Prostate gland (tissue), 2 donors: ENCODE results near the gene C19orf33. TPM values are rescaled to one million over a fixed set of nuclear protein-coding genes. Genes with fewer than 3 reads are reported as not detected.

Source experiments
- DNase-seq: peaks from one replicate; pipeline ENCODE4 v3.0.0-alpha.2; 2019; ENCODE audit warnings: low spot score
- H3K27ac ChIP-seq, 2 donors: fragments of 200-600 bp; sonication (generic); 2 replicates each; pipeline ENCODE4 v1.5.1; 2017 to 2019
- H3K27me3 ChIP-seq: fragments of 200-600 bp; sonication (generic); replicated peaks from 2 replicates; pipeline ENCODE4 v1.5.1; 2019; ENCODE audit not compliant: insufficient read depth
- H3K36me3 ChIP-seq, 2 donors: fragments of 200-600 bp; sonication (generic); 1 replicate in 1 of 2; 2 replicates in 1 of 2; pipeline versions ENCODE4 v1.5.1 to v1.8.1; 2017 to 2019
- H3K4me1 ChIP-seq: fragments of 200-600 bp; sonication (generic); replicated peaks from 2 replicates; pipeline ENCODE4 v1.5.1; 2019
- H3K4me3 ChIP-seq, 2 donors: fragments of 200-600 bp; sonication (generic); 2 replicates each; pipeline ENCODE4 v1.5.1; 2017 to 2019
- H3K9me3 ChIP-seq: fragments of 200-600 bp; sonication (generic); 2 replicates; pipeline ENCODE4 v1.5.1; 2017
- CTCF ChIP-seq, 4 experiments: fragments of 200-600 bp in 2 of 4; fragments of 450-650 bp in 2 of 4; sonication (generic) in 2 of 4; IDR thresholded peaks; 1 replicate in 3 of 4; 2 replicates in 1 of 4; pipeline ENCODE4 v1.5.1; 2016 to 2019; ENCODE audit warnings: antibody characterized with exemption in 4 of 4, mild to moderate bottlenecking in 2 of 4, moderate library complexity in 2 of 4
- POLR2A ChIP-seq: fragments of 450-650 bp; IDR thresholded peaks from one replicate; pipeline ENCODE4 v1.6.1; 2016; ENCODE audit warnings: antibody characterized with exemption, mild to moderate bottlenecking
- POLR2AphosphoS5 ChIP-seq: sonication (generic); formaldehyde crosslinking; IDR thresholded peaks from one replicate; pipeline ENCODE4 v1.6.1; 2017; ENCODE audit warnings: antibody characterized with exemption
- WGBS: methylation state at CpG from one replicate; pipeline ENCODE4 v1.1.5; 2018; 5-methylcytosine and 5-hydroxymethylcytosine counted together
- intact Hi-C: fragments of 100-400 bp; cut with DNase I; formaldehyde crosslinking; loops from one replicate; pipeline ENCODE4 v1.14.2; 2022
- total RNA-seq, 2 donors: library from RNA; depleted of rRNA; stranded (reverse); fragments of >200 nt; gene quantifications; one replicate each; pipeline ENCODE4 v1.1.0, GENCODE V29; 2016

The C19orf33 gene
- total RNA-seq, 2 donors from 2014 or later, result 9.7 to 15.5 TPM

GRCh38 chr19:38309615-38310278 lies 5.7 kb downstream of the C19orf33 start:
- TF ChIP-seq POLR2AphosphoS5 (no peak), CTCF (IDR thresholded peaks at IDR 0.05) (no peak), POLR2A (no peak)
- Histone ChIP-seq H3K4me1 (no peaks in the 10 kb centered on the region), H3K4me3 (no peak overlapping the region), H3K27ac (no peak overlapping the region), H3K9me3 (no peaks in the 10 kb centered on the region), H3K27me3 (no peaks in the 10 kb centered on the region), H3K36me3 (peaks cover 0 to 6% of the 10 kb centered on the region in 2 donors)
- intact Hi-C loops, result no loop called here
- 100% methylated on average over 3 of the region's 3 CpGs for WGBS
- DNase-seq, result no peak

DNA sequence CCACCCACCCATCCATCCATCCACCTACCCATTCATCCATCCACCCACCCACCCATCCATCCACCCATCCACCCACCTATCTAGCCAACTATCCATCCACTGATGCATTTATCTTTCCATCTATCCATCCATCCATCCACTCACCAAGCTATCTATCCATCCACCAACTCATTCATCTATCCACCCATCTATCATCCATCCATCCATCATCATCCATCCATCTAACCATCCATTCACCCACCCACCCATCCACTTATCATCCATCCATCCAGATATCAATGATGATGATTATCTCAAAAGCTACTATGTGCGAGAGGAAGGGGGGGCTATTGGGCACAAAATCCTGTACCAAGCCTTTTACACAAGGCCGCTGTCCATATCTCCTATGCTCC lies 6.2 kb downstream of the C19orf33 start:
- Histone ChIP-seq H3K27ac (no peak overlapping the region), H3K27me3 (no peaks in the 10 kb centered on the region), H3K36me3 (peaks cover 0 to 6% of the 10 kb centered on the region in 2 donors), H3K9me3 (no peaks in the 10 kb centered on the region), H3K4me3 (no peak overlapping the region), H3K4me1 (no peaks in the 10 kb centered on the region)
- no peak for TF ChIP-seq CTCF (IDR thresholded peaks at IDR 0.05)
- no peak for TF ChIP-seq POLR2AphosphoS5
- no peak for TF ChIP-seq POLR2A
- intact Hi-C loops, result no loop called here
- 89% methylated on average over 2 of the region's 2 CpGs for WGBS
- no peak for DNase-seq

GRCh38 chr19:38310986-38311385 lies 6.9 kb downstream of the C19orf33 start:
- Histone ChIP-seq H3K27me3 (no peaks in the 10 kb centered on the region), H3K4me1 (no peaks in the 10 kb centered on the region), H3K9me3 (no peaks in the 10 kb centered on the region), H3K27ac (no peak overlapping the region), H3K4me3 (no peak overlapping the region), H3K36me3 (peaks cover 0 to 6% of the 10 kb centered on the region in 2 donors)
- WGBS, result 95% methylated on average over 6 of the region's 6 CpGs
- intact Hi-C loops, result no loop called here
- no peak for DNase-seq
- TF ChIP-seq POLR2AphosphoS5 (no peak), POLR2A (no peak), CTCF (IDR thresholded peaks at IDR 0.05) (no peak)

GRCh38 chr19:38315657-38316476 lies 11.8 kb downstream of the C19orf33 start, which contains the start of gene YIF1B:
Gene YIF1B, minus strand, starts transcription at chr19:38315947. Its CDS starts 30 bp downstream, at chr19:38315917.
- peak; percentile 96 for DNase-seq
- Histone ChIP-seq H3K4me1 (no peaks in the 10 kb centered on the region), H3K36me3 (no peaks in the 10 kb centered on the region), H3K4me3 (peak within 1 kb of the TSS; percentile 37 to 48), H3K27me3 (no peaks in the 10 kb centered on the region), H3K27ac (peak within 1 kb of the TSS; percentile 66 to 79), H3K9me3 (no peaks in the 10 kb centered on the region)
- WGBS, result 2% methylated on average over 57 of the region's 64 CpGs
- peak; percentile 83 for TF ChIP-seq POLR2AphosphoS5
- peak; percentile 38 for TF ChIP-seq POLR2A
- peak in 1 of 4 experiments; percentile 26 for TF ChIP-seq CTCF (IDR thresholded peaks at IDR 0.05)
- intact Hi-C loops, result loop anchor here (5.0 kb wide), 1 partner anchor 64 kb away; no protein-coding TSS in a partner anchor
